Measurements from ENCODE around the gene MKRN3.
A peak's percentile ranks its signal among the peaks of the same experiment; 100 is the strongest.

The MKRN3 gene

GRCh38 chr15:23565395-23566070, at the start of gene MKRN3:
Gene MKRN3, plus strand, starts transcription at chr15:23565674. Its CDS starts 109 bp downstream, at chr15:23565783.
- peak; percentile 49 for DNase-seq

GRCh38 chr15:23516866-23517265, 48.6 kb upstream of the MKRN3 start:
- DNase-seq = no peak

- no peak for DNase-seq
Observed at GRCh38 chr15:23518104-23518503, 47.4 kb upstream of the MKRN3 start.

- no peak for DNase-seq
Observed at GRCh38 chr15:23524816-23525215, 40.7 kb upstream of the MKRN3 start.

GRCh38 chr15:23529891-23530290, 35.6 kb upstream of the MKRN3 start:
- no peak for DNase-seq

GRCh38 chr15:23532024-23532423, 33.5 kb upstream of the MKRN3 start:
- no peak for DNase-seq

- no peak for DNase-seq
Observed at GRCh38 chr15:23536659-23537058, 28.8 kb upstream of the MKRN3 start.

GRCh38 chr15:23538648-23539047, 26.8 kb upstream of the MKRN3 start:
- DNase-seq = no peak

- no peak for DNase-seq
Observed at GRCh38 chr15:23539892-23540291, 25.6 kb upstream of the MKRN3 start.

- no peak for DNase-seq
Observed at GRCh38 chr15:23546158-23546557, 19.3 kb upstream of the MKRN3 start.

- DNase-seq = no peak
Observed at GRCh38 chr15:23548071-23548470, 17.4 kb upstream of the MKRN3 start.

GRCh38 chr15:23561914-23562313, 3.6 kb upstream of the MKRN3 start:
- DNase-seq = no peak

- DNase-seq = no peak
Observed at GRCh38 chr15:23564821-23565394, 566 bp upstream of the MKRN3 start.

- DNase-seq = peak; percentile 37
Observed at GRCh38 chr15:23566071-23566554, 639 bp downstream of the MKRN3 start.

- DNase-seq = no peak
Observed at GRCh38 chr15:23566651-23567050, 1.2 kb downstream of the MKRN3 start.

- DNase-seq = no peak
Observed at GRCh38 chr15:23567921-23568320, 2.4 kb downstream of the MKRN3 start.

- no peak for DNase-seq
Observed at GRCh38 chr15:23569151-23569925, 3.9 kb downstream of the MKRN3 start.

GRCh38 chr15:23570486-23570885, 5.0 kb downstream of the MKRN3 start:
- DNase-seq = no peak

- no peak for DNase-seq
Observed at GRCh38 chr15:23572844-23573243, 7.4 kb downstream of the MKRN3 start.

GRCh38 chr15:23574742-23575141, 9.3 kb downstream of the MKRN3 start:
- DNase-seq = no peak

GRCh38 chr15:23576061-23576460, 10.6 kb downstream of the MKRN3 start:
- DNase-seq = no peak

- DNase-seq = no peak
Observed at GRCh38 chr15:23578521-23579150, 13.2 kb downstream of the MKRN3 start.

GRCh38 chr15:23588268-23588667, 22.8 kb downstream of the MKRN3 start:
- DNase-seq = no peak
